GM10266 (cell line): ENCODE data around the gene ANTXRL.
"Not testable (repeated sequence)": the region's sequence is repeated elsewhere in the genome, so short reads cannot be mapped to it uniquely, and the experiment has no call there.

ENCODE experiments used
- DNase-seq: peaks from one replicate; pipeline ENCODE4 v3.0.0; 2012; ENCODE audit errors: extremely low spot score
- TF ChIP-seq, protein P1 (sequence below): IDR thresholded peaks from 2 replicates; pipeline ENCODE4 v1.5.1; 2012; ENCODE audit warnings: mild to moderate bottlenecking, low read depth; ENCODE audit not compliant: control insufficient read depth, insufficient read depth; ENCODE audit errors: missing control alignments

The ANTXRL gene

DNA sequence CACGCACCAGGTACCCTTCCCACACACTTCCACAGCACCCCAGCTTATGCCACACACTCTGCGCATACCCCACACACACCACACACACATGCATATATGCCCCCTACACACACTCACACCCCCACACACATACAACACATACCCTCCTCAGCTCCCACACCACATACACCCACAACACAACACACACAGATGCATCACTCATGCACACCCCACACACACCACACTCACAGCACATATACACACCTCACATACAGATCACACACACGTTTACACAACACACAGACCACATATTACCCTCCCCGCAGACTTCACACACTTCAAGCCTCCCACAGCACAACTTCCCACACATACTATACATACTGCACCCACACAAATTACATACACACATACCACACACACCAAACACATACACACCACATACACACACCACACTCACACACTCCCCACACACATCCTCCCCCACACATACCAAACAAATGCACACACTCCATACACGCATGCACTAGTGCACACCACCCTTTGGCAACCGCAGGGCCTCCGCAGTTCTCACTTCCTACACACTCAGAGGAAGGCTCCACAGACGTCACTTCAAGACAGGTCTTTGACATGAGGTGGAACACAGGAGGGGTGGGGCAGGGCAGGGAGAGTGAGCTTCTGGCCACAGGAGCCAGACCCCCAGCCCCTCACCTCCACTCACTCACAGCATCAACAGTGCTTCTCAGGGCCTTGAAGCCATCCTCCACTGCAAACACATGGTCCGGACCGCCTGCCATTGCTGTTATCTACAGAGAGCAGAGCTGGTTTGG lies 18.5 kb upstream of the ANTXRL start:
- TF ChIP-seq, protein P1, sequence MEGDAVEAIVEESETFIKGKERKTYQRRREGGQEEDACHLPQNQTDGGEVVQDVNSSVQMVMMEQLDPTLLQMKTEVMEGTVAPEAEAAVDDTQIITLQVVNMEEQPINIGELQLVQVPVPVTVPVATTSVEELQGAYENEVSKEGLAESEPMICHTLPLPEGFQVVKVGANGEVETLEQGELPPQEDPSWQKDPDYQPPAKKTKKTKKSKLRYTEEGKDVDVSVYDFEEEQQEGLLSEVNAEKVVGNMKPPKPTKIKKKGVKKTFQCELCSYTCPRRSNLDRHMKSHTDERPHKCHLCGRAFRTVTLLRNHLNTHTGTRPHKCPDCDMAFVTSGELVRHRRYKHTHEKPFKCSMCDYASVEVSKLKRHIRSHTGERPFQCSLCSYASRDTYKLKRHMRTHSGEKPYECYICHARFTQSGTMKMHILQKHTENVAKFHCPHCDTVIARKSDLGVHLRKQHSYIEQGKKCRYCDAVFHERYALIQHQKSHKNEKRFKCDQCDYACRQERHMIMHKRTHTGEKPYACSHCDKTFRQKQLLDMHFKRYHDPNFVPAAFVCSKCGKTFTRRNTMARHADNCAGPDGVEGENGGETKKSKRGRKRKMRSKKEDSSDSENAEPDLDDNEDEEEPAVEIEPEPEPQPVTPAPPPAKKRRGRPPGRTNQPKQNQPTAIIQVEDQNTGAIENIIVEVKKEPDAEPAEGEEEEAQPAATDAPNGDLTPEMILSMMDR, result no peak
- peak; percentile 48 for DNase-seq

DNA sequence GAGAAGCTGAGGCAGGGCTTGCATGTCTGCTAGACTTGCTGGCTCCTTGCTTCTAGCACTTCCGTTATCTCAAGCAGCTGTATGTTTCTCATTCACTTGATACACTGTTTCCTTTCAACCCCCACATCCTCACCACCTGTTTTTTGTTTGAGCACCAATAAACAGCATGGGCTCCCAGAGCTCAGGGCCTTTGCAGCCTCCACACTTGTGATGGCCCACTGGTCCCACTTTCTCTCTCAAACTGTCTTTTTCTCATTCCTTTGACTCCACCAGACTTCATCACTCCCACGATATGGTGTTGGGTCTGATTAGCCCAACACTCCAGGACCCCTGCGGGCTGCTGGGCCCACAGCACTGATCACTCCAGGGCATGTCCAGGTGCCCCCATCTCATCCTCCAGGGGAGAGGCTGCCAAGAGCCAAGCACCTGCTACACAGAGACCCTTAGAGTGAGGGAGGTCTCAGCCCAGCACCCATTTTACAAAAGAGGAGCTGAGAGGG lies 17.2 kb upstream of the ANTXRL start:
- DNase-seq, result not testable (repeated sequence)

DNA sequence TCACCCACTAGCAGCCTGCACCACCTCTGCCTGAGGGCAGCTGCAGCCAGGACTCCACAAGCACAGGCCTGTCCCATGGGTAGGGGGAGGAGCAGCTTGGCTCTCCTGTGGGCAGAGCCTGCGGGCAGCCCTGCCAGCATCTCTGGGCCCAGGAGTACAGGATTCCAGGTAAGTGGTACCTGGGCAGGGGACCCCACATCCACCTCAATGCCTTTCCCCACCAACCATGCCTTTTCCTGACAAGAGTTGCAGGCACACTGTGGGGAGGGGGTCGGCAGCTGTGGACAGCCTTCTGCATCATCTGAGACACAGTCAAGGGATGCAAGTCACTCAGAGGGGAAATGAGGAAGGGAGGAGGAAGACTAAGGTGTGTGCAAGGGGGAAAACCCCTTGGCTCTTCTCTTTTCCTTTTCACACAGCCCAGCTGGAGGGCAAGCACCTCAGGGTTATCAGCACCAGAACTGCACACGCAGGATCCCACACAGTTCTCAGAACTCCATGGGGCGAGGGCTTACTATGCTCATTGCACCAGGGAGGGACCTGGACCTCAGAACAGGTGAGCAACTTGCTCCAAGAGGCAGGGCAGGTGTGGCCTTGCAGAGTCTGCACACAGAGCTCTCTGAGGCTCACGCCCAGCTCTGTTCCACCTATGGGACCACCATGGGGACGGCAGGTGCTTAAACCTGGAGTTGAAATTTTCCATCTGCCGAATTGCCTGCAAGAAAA lies 16.5 kb upstream of the ANTXRL start:
- no peak for DNase-seq
- TF ChIP-seq, protein P1, result no peak

DNA sequence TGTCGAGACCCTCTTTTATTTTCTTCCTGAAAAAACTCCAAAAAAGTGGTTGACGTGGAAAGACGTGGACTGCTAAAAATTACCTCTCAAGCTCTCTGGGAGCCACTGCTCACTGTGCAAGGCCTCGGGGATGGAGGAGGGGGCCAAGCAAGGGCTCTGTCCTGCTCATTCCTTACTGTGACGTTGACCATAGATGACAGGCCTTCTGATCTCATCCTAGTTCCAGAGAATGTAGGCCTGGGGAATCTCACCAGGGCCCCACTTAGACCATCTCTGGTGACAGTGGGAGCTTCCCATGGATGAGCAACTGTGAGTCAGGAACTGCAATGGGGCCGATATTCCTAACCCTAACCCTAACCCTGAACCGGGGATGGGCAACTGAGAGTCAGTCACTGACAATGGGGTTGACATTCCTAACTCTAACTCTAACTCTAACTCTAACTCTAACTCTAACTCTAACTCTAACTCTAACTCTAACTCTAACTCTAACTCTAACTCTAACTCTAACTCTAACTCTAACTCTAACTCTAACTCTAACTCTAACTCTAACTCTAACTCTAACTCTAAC lies 15.8 kb upstream of the ANTXRL start:
- DNase-seq, result not testable (repeated sequence)

DNA sequence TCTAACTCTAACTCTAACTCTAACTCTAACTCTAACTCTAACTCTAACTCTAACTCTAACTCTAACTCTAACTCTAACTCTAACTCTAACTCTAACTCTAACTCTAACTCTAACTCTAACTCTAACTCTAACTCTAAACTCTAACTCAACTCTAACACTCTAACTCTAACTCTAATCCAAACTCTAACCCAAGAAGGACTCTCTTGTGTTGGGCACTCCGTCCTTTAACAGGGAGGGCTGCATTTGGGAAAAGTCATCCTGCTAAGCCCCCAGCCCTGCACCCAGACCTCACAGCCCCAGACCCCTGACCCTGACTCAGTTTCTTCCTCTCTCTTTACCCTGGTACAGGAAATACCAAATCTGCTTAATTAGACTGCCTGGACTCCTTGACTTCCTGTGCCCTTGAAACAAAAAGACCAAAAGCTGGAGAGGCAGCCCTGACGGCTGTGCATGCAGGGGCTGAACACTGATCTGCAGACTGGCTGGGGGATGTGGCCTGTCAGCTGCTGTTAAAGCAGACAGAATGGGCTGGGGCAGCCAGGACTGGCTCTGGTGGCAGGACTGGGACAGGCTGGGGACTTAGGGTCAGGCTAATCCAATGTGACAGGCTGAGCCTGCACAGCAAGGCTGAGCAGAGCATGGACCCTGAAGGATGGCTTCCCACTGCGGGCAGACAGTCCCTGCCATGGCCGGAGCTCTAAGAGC lies 14.8 kb upstream of the ANTXRL start:
- DNase-seq, result not testable (repeated sequence)

DNA sequence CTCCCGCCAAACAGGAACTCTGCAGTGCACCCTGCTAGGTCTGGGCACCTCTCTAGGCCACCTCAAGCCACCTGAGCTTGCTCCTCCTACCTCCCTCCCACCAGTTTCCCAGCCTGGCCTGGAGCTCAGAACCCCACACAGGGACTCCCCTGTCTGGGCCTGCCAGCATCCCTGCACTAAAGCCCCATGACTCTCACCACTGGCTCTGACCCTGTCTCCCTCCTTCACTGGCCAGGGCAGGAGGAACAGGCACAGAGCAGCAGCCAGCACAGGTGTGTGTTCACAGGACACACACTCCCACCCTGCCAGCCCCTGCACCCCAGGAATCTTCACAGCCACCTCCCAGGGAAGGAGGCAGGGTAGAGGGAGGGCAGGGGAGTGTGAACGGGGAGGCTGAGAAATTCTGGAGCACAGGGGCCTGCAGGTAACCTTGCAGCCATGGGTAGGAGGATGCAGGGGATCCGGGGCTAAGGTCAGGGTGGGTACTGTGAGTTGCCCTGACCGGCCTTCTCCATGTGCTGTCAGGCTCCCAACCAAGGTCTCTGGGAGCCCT lies 13.9 kb upstream of the ANTXRL start:
- TF ChIP-seq, protein P1, result no peak
- no peak for DNase-seq

DNA sequence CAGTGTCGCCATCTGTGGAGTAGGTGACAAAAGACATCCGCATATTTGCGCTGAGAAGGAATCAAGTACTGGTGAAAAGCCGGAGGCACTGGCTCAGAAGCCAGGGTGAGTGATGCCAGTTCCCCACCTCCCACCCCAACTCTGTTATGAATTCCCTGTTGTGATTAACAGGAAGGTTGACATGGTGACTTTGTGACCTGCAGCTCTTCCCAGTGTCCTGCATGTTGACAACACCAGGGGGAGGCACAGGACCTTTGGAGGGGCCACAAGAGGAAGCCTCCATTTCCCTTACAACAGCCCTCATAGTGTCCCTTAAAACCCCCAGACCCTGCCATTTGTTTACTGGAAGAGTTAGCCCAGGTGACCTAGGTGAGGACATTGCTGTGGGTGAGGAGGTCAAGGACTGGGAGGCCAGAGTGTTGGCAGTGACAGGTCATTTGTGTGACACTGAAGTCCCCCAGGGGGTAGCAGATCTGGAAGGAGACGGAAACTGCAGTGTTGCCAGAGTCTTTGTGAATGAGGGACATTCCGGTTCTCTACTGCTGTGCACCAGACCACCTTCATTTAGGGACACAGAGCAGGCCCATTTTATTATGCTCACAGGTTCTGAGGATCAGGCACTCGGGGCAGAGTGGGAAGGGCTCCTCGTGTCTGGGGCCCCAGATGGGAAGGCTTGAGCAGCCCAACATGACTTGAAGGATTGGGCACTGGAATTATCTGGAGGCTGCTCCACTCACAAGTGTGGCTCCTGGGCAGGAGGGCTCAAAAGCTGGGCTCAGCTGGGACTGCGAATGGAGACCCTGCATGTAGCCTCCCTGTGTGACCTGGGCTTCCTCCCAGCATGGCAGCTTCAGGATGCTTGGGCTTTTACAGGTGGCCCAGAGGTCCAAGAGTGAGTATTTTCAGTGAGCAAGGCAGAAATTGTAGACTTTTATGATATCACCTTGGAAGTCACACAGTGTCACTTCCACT lies 13.0 kb upstream of the ANTXRL start:
- TF ChIP-seq, protein P1, result no peak
- no peak for DNase-seq

DNA sequence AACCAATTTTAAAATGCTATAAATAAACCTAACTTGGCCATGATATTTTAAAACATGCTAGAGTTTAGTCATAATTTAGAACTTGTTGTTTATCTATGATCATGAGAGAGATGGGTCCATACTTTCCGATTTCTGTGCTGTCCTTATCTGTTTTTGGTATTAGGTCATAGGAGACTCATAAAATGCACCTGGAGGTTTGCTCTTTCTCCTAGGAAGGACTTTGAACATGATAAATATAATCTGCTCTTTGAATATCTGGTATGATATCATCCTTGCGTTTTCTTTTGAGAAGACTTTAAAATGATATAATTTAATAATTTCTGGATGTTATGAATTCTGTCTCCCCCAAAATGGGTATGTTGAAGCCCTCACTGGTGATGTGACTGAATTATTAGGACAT lies 9.0 kb upstream of the ANTXRL start:
- no peak for DNase-seq
- TF ChIP-seq, protein P1, result no peak

DNA sequence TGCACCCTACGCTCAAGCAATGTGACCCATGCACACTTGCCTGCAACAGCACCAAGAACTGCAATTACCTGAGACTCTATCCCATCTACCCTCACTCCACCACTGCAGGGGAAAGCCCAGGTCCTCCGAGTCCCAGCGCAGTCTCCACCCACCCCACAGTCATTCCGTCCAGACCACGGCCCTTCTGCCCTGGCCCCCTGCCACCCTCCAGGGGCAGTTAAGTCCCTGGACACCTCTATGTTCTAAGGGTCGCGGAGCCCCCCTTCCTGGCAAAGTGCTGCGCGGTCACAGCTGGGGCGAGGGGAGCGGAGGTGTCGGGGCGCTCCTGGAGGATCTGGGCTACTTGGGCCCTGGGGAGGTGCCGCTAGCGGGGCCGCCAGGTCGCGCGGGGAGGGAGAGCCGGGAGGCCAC lies 4.4 kb upstream of the ANTXRL start:
- not testable (repeated sequence) for DNase-seq
